Measurements from ENCODE around the gene F2RL3.

The F2RL3 gene

GRCh38 chr19:16875584-16876555 lies 12.9 kb upstream of the F2RL3 start:
- DNase-seq (ENCODE audit: low spot score) = no peak

GRCh38 chr19:16876904-16877361 lies 11.9 kb upstream of the F2RL3 start:
- DNase-seq (ENCODE audit: low spot score) = peak; percentile 13

- DNase-seq (ENCODE audit: low spot score) = no peak
These were observed 11.2 kb upstream of the F2RL3 start for GRCh38 chr19:16877581-16877980.

GRCh38 chr19:16878181-16878965 lies 10.4 kb upstream of the F2RL3 start:
- no peak for DNase-seq (ENCODE audit: low spot score)

GRCh38 chr19:16880884-16881554 lies 7.8 kb upstream of the F2RL3 start:
- DNase-seq (ENCODE audit: low spot score) = no peak

GRCh38 chr19:16882146-16882545 lies 6.7 kb upstream of the F2RL3 start:
- no peak for DNase-seq (ENCODE audit: low spot score)

GRCh38 chr19:16883522-16883921 lies 5.3 kb upstream of the F2RL3 start:
- no peak for DNase-seq (ENCODE audit: low spot score)

- DNase-seq (ENCODE audit: low spot score) = no peak
These were observed 3.6 kb upstream of the F2RL3 start for GRCh38 chr19:16885166-16885565.

GRCh38 chr19:16886305-16886880 lies 2.4 kb upstream of the F2RL3 start:
- DNase-seq (ENCODE audit: low spot score) = peak; percentile 20

GRCh38 chr19:16887353-16888265 lies 1.2 kb upstream of the F2RL3 start:
- DNase-seq (ENCODE audit: low spot score) = no peak

GRCh38 chr19:16889366-16889882 lies 625 bp downstream of the F2RL3 start:
- DNase-seq (ENCODE audit: low spot score) = no peak

- no peak for DNase-seq (ENCODE audit: low spot score)
These were observed 1.2 kb downstream of the F2RL3 start for GRCh38 chr19:16889883-16890460.

GRCh38 chr19:16890461-16891184 lies 1.8 kb downstream of the F2RL3 start:
- DNase-seq (ENCODE audit: low spot score) = no peak

GRCh38 chr19:16891696-16892382 lies 3.0 kb downstream of the F2RL3 start:
- DNase-seq (ENCODE audit: low spot score) = no peak

GRCh38 chr19:16892436-16892835 lies 3.6 kb downstream of the F2RL3 start:
- DNase-seq (ENCODE audit: low spot score) = no peak

- no peak for DNase-seq (ENCODE audit: low spot score)
These were observed 4.3 kb downstream of the F2RL3 start for GRCh38 chr19:16892868-16893685.

GRCh38 chr19:16893686-16893989 lies 4.8 kb downstream of the F2RL3 start:
- no peak for DNase-seq (ENCODE audit: low spot score)

- no peak for DNase-seq (ENCODE audit: low spot score)
These were observed 5.3 kb downstream of the F2RL3 start for GRCh38 chr19:16894080-16894479.

Measured in kidney tubule cell (primary cell).